HPDE6-E6E7 (cell line): Measurements from ENCODE around the gene ADGRV1.
"Not testable (repeated sequence)": the region's sequence is repeated elsewhere in the genome, so short reads cannot be mapped to it uniquely, and the experiment has no call there.

ENCODE experiments used
- DNase-seq: peaks from one replicate; pipeline ENCODE4 v3.0.0; 2011; ENCODE audit warnings: missing footprints; ENCODE audit errors: extremely low spot score

Gene ADGRV1

DNA sequence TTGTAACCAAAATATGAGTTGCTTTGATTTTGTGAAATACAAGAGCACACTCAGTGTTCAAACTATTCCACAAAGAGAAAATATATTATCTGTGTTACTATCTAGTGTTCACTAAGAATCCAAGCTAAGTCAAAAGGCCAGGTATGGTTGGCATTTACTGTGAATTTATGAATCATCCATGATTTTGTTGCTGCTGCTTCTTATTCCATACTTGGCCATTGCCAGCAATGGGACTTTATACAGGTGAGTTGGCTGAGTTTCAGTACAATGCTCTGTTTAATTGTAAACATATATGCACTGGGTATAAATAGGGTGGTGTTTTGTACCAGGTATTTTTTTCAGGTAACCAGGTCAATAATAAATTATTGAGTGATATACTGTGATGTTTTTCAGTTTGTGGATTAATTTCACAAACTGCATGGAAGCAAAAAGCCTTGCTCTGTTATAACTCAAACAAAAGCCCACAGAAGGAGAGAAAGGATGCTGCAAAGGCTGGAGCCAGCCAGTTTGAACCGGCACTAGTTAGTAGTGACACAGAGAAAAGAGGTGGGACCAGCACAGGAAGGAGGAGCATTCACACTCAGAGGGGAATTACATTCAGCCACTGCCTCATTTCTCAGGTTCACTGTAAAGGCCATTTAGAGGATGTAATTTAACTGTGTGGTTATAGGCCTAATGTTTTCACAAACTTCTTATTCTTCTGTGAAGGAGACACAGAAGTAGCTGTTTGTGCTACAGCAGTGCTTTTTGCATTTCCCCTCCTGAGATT is 381.8 kb downstream of the ADGRV1 start:
- no peak for DNase-seq

DNA sequence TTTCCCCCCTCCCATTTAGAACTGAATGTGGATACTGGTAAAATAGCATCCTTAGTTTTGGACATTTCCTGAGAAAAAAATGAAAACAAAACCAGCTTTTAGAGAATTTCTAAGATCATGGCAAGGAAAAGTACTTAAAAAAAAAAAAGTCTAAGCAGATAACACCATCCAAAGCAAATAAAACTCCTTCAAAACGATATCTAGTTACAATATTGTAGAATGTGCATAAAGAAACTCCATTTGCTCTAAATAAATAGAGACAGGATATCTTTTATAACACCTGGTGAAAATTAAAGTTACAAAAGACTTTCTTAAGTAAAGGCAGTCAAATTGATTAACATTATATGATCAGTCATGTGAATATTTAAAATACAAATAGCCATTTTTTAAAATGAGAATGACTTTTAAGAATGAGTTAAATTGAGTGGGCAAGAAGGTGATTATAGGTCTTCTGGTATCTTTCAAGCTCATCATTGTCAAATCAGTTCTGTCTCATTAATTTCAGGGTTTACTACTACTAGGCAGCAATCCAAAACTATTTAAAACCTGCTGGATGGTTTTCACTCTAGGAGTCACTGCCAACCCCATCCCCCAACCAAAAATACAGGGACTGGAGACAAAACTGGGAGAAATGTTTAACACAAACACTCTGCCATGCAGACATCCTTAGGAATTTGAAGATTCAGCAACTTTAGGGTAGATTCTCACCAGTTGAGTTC is 382.6 kb downstream of the ADGRV1 start:
- DNase-seq, result no peak

DNA sequence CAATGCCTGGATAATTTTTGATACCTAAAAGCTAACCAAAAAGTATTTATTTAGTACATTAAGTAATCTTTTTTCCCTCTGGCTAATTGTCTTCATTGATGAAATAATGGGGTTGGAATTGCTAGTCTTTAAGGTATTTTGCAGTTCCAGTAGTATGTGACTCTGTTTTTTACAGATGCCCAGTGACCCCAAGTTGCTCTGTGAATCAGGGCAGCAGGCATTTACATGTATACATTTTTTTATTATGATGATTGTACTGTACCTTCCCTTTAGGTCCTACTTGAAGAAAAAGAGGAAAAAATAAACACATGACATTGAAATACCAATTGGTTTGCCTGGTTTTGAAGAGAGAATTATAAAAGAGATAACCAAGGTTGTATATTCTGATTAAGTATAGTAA is 385.5 kb downstream of the ADGRV1 start:
- peak; percentile 26 for DNase-seq

DNA sequence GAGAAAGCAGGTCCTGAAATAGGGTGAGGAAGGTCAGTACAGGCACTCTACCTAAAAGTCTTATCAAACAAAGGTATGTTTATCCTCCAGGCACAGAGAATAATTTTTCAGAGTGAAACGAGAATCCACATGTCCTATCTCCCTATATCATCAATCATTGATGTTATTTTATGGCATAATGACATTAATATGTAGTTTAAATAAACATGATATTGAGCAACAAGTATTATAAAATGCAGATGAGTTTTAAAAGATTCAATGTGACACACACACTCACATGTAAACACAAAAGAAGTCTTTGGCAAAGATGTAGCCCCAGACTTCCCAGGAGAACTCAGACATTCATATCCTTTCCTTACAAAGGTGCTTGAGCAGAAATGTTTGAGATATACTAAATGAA is 389.1 kb downstream of the ADGRV1 start:
- DNase-seq, result no peak

DNA sequence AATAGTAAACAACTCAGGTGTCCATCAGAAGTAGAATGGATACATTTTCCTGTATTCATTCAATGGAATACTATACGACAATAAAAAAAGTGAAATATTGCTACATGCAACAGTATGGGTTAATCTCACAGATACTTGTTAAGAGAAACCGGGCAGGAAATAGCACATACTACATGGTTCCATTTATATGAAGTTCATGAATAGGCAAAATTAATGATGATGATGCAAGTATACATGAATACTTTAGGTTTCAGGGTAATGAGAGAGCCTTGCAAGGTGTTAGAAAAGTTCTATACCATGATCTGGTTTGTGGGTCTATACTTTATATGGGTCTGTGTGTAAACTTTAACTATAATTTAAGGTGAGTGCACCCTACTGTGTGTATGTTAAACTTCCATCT is 390.4 kb downstream of the ADGRV1 start:
- no peak for DNase-seq

DNA sequence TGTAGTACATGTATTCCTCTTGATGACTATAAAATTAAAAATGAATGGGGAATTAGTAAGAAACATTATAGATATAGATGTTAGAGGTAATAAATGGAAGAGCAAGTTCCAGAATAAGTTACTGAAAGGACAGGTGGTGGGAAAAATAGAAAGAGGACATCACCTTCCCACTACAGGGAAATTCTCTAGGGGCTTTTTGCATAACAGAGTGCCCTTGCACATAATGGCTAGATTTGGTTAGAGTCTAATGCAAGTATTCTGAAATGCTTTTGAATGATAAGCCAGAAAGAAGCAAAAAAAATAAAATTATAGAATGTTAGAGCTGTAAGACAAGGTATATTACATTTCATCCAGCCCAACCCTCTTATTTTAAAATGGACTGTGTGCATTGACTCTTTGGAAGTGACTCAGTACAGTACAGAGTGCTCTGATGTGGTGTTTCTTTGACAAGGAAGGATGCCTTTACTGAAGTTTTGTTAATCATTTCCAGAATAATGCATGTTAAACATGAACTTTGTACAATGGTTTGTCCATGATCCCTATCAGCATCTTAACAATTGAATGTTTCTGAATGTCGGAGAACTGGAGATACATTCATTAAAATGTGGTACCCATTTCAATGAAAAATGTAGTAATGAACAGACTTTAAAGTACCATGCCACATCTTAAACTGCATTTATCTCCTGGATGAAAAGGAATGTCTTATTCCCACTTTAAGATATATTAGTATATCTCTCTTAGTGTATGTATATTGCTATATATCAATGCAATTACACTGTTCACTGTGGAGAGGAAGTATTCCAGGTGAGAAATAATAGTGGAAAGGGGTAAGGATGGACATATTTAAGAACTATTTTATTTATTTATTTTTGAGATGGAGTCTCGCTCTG is 391.1 kb downstream of the ADGRV1 start:
- DNase-seq, result no peak

DNA sequence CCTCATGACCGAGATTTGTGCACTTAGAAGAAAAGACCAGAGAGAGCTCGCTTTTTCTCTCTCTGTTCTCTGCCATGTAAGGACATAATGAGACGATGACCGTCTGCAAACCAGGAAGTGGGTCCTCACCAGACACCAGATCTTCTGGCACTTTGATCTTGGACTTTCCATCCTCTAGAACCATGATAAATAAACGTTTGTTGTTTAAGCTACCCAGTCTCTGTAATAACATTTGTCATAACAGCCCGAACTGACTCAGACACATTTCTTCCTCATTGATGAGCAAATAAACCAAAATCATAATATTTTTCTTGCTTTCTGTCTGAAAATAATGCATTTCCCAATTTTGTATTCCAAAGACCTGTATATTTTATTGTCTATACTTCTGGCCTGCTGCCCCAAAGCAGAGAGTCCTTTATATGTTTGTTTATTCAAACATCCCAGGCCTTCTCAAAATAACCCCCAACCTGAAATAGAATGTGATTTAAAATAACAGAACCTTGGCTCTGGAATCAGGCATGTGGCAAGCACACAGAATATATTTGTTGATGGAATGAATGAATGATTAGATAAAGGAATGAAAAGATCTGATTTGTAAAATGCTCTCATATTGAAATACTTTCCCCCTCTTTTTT is 396.5 kb downstream of the ADGRV1 start:
- DNase-seq, result no peak

DNA sequence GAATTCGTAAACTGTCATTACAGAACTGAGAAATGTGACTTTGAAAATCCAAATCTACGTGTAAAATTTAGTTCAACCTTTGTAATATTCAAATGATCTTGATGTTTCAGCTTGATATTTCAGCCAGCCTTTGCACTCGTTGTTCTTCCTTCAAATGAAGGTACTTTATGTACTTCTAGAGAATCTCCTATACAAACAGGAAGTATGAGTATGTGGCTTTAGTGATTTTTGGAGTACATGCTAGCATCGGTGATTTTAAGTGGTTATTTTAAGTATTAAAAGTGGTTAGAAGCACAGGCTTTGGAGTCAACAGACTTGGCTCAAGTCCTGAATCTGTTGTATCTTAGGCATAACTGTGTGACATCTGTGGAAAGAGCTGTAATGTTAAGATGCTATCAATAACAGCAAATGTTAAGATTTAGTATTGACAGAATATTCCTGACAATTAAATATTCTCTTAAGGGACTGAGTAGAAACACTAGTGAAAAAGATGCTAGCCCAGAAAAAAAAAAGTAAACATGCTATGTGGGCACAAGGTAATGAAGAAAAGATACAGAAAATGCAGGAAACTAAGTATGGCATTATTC is 398.0 kb downstream of the ADGRV1 start:
- no peak for DNase-seq

DNA sequence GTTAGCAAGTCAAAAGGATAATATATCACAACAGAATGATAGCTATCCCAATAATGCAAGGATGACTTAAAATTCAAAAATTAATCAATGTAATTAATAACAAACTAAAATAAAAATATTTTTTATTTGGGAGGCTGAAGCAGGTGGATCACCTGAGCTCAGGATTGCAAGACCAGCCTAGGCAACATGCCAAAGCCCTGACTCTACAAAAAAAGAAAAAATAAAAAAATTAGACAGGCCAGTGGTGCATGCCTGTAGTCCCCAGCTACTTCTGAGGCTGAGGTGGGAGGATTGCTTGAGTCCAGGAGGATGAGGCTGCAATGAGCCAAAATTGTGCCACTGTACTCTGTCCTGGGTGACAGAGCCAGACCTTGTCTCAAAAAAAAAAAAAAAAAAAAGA is 399.3 kb downstream of the ADGRV1 start:
- DNase-seq, result no peak

DNA sequence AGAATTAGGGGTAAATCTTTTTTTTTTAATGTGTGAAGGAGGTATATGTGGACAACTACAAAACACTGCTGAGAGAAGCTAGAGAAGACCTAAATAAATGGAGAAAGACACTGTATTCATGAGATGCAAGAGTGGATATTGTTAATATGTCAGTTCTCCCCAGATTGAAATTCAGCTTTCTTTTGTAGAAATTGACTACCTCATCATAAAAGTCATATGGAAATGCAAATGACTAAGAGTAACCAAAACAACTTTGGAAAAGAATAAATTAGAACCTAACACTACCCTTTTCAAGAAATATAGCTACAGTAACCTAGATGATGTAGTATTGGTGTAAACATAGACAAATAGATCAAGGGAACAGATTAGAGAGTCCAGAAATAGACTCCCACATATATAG is 400.7 kb downstream of the ADGRV1 start:
- DNase-seq, result no peak

DNA sequence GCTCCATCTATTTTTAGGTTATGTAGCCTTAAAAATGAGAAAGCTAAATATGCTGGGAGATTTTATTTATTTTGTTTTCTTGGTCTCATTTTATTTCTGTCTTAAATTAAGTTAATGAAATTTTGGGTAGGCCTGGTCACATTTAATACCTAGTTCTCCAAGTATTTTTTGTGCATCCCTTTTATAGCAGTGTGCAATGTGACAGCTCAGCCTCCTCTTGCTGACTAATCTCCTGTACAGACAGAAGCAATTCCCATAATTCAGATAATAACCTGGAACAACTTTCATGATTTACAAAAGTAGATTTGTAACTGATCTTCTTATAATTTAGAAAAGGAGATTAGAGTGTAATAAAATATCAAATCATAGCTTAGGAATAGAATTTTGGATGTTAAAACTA is 403.9 kb downstream of the ADGRV1 start:
- no peak for DNase-seq

DNA sequence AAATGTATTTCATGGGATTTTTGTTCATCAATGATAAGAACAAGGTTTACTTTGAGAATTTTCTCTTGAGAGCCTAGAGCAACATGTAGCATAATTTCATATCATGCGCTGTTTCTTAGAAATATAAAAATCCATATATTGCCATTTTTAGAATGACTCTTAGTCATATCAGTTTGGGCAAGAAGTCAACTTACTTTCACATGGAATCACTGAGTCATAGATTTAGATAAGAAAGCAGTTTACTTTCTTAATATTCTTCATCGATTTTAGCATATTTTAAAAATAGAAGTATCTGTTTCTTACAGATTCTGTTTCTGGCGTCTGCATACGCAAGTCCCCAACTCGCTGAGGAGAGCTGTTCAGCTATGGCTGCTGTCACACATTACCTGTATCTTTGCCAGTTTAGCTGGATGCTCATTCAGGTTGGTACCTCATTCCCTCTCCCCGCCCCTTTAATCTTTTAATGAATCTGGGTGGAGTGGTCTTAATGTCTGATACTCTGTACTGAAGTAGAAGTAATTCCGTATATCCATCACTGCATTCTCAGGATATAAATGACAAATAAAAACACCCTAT is 406.6 kb downstream of the ADGRV1 start:
- DNase-seq, result no peak

DNA sequence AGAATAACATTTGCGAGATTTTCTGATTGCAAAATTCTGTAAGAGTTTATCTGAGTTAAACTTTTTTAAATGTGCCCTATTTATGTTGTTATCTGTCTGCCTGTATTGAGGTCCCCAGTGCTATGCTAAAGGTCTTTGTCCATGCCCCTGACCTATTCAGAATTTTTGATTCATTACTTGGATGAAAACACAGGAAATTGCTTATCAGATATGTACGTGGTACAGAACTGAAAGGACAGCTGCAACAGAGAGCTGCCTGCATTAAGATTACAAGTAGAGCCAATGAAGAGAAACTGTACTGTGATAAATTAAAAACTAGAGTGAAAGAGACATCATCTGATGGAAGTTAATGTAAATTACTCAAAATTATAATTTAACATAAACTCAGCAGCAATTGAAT is 408.8 kb downstream of the ADGRV1 start:
- no peak for DNase-seq

DNA sequence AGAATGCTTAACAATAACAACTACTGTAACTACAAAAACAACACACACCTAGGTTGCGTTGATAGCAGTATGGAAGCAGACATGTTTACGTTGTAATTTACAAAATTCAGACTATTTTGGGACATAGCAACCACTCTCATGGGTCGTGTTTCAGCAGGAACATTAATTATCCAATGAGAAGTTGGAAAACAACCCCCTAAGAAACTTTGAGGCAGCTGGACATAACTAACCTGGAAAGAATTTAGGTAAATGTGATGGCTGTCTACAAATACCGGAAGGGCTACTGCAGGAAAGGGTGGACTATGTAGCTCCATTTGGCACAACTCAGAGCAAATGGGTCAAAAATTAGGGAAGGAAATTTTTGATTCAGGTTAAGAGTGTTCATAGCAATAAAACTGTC is 409.3 kb downstream of the ADGRV1 start:
- DNase-seq, result no peak

DNA sequence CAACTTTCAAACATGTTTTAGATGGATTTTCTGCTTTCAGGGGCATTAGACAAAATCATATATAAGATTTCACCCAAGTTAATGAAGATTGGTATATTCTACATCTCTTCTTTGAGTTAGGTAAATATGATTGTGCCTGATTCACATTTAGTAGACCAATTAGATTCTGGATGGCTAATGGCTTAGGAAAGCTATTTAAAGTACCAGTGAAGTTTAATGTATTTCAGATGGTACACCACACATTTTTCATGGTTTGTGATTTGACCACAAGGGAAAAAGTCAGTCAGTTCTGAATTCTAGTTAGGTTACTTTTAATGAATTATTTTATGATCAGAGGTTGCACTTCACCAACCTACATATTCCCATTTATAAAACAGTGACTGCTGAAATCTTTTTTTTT is 409.7 kb downstream of the ADGRV1 start:
- no peak for DNase-seq

DNA sequence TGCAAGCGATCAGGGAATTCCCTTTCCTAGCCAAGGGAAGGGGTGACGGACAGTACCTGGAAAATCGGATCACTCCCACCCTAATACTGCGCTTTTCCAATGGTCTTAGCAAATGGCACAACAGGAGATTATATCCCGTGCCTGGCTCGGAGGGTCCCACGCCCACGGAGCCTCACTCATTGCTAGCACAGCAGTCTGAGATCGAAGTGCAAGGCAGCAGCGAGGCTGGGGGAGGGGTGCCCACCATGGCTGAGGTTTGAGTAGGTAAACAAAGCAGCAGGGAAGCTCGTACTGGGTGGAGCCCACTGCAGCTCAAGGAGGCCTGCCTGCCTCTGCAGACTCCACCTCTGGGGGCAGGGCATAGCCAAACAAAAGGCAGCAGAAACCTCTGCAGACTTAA is 411.3 kb downstream of the ADGRV1 start:
- not testable (repeated sequence) for DNase-seq

DNA sequence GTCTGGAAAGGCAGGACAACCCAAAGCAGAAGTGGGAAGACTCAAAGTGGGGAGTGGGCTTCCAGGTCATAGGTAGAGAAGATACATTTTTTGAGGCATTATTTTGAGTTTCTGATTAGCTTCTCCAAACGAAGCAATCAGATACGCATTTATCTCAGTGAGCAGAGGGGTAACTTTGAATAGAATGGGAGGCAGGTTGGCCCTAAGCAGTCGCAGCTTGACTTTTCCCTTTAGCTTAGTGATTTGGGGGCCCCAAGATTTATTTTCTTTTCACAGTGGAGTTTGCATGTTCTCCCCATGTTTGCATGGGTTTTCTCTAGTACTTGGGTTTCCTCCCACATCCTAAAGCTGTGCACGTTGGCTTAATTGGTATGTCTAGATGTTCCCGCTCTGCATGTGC is 422.6 kb downstream of the ADGRV1 start:
- DNase-seq, result no peak

DNA sequence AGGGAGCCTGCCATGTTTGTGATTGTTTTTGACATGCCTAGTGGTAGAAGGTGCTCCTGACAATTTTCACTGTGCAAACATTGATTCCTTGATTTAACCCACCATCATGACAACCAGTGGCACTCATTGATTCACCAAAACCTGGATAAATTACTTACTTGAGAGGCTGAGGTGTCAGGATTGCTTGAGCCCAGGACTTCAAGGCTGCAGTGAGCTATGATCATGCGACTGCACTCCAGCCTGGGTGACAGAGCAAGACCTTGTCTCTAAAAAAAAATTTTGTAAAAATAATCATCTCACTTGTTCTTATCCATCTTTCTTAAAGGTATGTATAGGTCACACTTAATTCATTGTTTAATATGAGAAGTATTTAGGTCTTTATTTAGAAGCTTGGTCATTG is 423.2 kb downstream of the ADGRV1 start:
- DNase-seq, result no peak

DNA sequence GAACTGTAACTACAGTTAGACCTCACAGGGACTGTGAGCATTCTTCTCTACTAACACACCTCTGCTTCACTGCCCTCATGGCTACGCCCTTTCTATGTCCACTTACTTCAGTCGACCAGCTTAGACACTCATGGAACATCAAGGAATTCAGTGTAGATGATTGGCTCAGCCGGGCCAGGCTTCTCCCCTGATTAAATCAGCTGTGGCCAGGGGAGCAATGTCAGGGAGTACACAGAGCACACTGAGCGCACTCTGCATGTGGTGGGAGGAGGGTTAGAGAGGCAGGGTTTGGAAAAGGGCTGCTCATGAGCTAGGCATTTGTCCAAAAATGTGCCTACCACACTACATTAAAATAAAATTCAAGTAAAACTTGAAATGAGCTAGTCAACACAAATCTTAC is 424.0 kb downstream of the ADGRV1 start:
- DNase-seq, result no peak

DNA sequence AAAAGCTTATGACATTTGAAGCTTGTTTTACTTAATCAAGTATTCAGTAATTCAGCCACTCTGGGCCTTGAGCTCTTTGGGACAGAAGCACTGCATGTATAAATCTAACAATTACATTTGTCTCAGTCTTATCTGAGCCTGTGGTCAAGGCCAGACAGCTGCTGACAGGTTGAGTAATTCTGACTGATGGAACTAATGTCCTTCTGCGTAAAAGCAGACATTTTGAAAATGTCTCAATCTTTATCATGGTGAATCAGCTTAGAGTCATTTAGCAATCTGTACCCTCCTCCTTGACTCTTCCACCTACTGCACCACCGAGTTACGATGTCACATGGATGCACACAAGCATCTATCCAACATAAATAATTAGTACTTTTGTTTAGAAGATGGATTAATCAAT is 424.6 kb downstream of the ADGRV1 start:
- DNase-seq, result peak; percentile 49

DNA sequence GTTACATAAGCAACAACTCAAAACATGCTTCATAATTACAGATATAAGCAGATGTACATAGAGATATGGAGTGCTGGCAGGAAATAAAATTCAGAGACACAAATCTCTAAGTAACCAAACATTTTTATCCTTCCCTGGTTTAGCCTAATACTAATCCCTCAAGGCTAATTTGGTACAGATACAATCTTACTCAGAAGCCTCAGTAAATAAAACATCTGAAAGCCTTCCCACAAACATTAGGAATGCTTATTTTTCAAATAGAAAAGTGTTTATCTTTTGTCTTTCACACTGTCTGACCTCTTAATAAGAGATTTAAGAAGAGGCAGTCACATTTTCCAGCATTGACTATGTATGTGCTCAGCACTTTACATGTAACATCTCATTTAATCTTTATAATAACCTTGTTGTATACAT is 425.1 kb downstream of the ADGRV1 start:
- DNase-seq, result no peak
